H1 (cell line): ENCODE results near the gene ARHGAP10. TPM values are rescaled to one million over a fixed set of nuclear protein-coding genes. Genes with fewer than 3 reads are reported as not detected.

Experiments used
- CHD2 ChIP-seq: IDR thresholded peaks from 2 replicates; pipeline ENCODE4 v1.6.1; 2012; ENCODE audit warnings: low read length, improper control_type of control experiment
- JUN ChIP-seq: IDR thresholded peaks from 2 replicates; pipeline ENCODE4 v1.6.1; 2011; ENCODE audit warnings: low read depth, mild to moderate bottlenecking, improper control_type of control experiment, low read length
- KDM1A ChIP-seq: fragments of 200-600, 300-600 bp; sonication (generic); IDR thresholded peaks from 2 replicates; pipeline ENCODE4 v1.7.1; 2016; ENCODE audit warnings: mild to moderate bottlenecking, low read length, borderline replicate concordance
- MAFK ChIP-seq: IDR thresholded peaks from 2 replicates; pipeline ENCODE4 v1.6.1; 2012; ENCODE audit warnings: low read depth, mild to moderate bottlenecking, improper control_type of control experiment, low read length
- NRF1 ChIP-seq: IDR thresholded peaks from 2 replicates; pipeline ENCODE4 v1.6.1; 2011; ENCODE audit warnings: mild to moderate bottlenecking, low read depth, low read length, improper control_type of control experiment
- RAD21 ChIP-seq, 2 experiments: IDR thresholded peaks in 1 of 2; conservative IDR thresholded peaks in 1 of 2; 2 replicates each; pipeline ENCODE4 v1.6.1; 2011; ENCODE audit warnings: low read depth in 2 of 2, low read length in 2 of 2, improper control_type of control experiment in 1 of 2, inconsistent platforms in 1 of 2, mild to moderate bottlenecking in 1 of 2, moderate library complexity in 1 of 2
- TAF7 ChIP-seq: optimal IDR thresholded peaks from 2 replicates; pipeline ENCODE3; 2011; ENCODE audit warnings: low read depth, mild to moderate bottlenecking, inconsistent platforms, low read length, moderate library complexity, borderline replicate concordance
- polyA plus RNA-seq, 7 experiments: library from polyadenylated mRNA; depleted of rRNA in 3 of 7; stranded (reverse) in 5 of 7; unstranded in 2 of 7; fragments of >200 nt in 5 of 7; fragments of 200-250 nt in 2 of 7; gene quantifications; 1 replicate in 5 of 7; 2 replicates in 1 of 7; 4 replicates in 1 of 7; pipeline versions ENCODE4 v1.2.1 to v1.2.3, GENCODE V29; 2011 to 2013; ENCODE audit warnings: missing spikeins in 2 of 7, mixed read lengths in 2 of 7
- total RNA-seq: library from RNA; stranded (reverse); fragmentation: NEBNext Ultra II Directional; extraction: Animal tissue kit (Norgen Biotek cat#: 25700); gene quantifications from 2 replicates; pipeline ENCODE4 v1.2.1, GENCODE V29; 2021
- TF ChIP-seq, protein P1 (sequence below): IDR thresholded peaks from 2 replicates; pipeline ENCODE4 v1.6.1; 2012; ENCODE audit warnings: low read length, inconsistent platforms

Gene ARHGAP10
- total and polyA plus RNA-seq, 2 of the 8 experiments (the other 6 are each of a cell fraction or from before 2014, with no cell fraction given) = 3.7 to 6.1 TPM

DNA sequence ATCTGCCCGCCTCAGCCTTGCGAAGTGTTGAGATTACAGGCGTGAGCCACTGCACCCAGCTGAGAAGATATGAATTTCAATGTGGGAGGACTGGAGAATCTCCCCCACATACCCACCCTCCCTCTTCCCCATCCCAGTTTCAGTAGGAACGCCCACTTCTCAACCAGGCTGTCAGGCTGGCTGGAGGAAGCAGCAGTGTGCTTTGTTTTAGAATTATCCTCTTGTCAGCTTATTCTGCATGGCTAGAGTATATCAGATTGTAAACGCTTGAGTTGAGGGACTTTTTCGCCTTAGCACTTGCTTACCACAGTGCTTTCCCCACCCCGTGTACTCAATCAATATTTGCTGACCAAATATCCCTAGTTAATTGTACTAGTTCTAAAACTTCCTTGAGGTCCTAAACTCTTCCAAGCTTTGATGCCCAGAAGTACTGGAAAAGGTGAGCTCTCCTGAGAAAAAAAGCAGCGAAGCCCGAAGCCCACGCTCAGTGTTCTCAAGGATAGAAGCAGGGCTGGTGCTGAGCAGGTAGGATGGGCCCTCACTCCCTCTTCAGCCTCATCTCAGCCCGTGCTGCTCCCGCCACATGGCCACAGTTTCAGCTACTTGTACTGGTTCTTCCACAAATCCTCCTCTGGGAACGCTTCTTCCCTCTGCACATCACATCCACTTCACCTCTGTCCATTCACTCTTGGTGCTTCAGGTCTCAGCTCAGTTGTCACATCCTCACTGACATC, 7.3 kb upstream of the ARHGAP10 start (continued):
- TF ChIP-seq, protein P1, sequence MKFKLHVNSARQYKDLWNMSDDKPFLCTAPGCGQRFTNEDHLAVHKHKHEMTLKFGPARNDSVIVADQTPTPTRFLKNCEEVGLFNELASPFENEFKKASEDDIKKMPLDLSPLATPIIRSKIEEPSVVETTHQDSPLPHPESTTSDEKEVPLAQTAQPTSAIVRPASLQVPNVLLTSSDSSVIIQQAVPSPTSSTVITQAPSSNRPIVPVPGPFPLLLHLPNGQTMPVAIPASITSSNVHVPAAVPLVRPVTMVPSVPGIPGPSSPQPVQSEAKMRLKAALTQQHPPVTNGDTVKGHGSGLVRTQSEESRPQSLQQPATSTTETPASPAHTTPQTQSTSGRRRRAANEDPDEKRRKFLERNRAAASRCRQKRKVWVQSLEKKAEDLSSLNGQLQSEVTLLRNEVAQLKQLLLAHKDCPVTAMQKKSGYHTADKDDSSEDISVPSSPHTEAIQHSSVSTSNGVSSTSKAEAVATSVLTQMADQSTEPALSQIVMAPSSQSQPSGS = no peak
- TF ChIP-seq KDM1A = no peak
- no peak for TF ChIP-seq MAFK
- TF ChIP-seq NRF1 = no peak
- TF ChIP-seq CHD2 = no peak
- no peak for TF ChIP-seq TAF7
- no peak for TF ChIP-seq JUN
- no peak for TF ChIP-seq RAD21 (IDR thresholded peaks at IDR 0.05 in 1 of 2, conservative IDR thresholded peaks at IDR 0.05 in 1 of 2; ENCODE audit: low read depth in 2 of 2, low read length in 2 of 2)
